COLO829 (cell line): ENCODE measurements around the gene COL11A2.
A peak's percentile ranks its signal among the peaks of the same experiment; 100 is the strongest.
"Not testable (repeated sequence)": the region's sequence is repeated elsewhere in the genome, so short reads cannot be mapped to it uniquely, and the experiment has no call there.

ENCODE experiments used
- DNase-seq: peaks from one replicate; pipeline ENCODE4 v3.0.0; 2012; ENCODE audit warnings: low spot score

COL11A2 gene

DNA sequence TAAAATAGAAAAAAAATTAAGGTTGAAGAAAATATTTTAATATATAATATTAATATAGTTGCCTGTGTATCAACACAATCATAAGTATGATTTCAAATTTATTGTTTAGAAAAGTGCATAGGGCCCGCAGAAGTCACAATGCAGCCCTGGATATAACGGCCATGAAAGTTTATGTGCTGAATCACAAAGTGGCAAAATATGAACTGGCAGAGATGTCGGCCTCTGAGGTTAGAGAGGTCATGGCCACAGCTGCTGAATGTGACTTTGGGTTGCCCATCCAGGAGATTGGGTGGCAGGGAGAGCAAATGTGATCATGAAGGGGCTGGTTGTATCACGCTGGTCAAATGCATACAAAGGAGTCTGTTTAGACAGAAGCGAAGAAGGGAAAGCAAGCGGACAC, 35.7 kb downstream of the COL11A2 start:
- no peak for DNase-seq

GRCh38 chr6:33154349-33154748, 37.9 kb downstream of the COL11A2 start:
- DNase-seq: no peak

DNA sequence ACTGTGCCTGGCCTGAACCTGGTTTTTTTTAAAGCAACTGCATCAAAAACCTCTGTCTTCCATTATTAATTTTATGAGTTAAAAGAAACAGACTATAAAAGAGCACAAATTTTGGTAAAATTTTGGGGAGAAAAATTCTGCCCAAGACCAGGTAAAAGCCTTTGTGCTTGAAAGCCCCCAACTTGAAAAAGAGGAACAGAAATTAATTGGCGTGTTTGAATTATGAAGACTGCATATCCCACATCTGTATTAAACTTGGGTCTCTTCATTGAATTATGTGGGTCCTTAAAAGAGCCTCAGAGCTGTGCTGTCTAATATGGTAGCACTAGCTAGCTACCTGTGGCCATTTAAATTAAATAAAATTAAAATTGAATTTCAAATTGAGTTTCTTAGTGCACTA, 41.2 kb downstream of the COL11A2 start:
- no peak for DNase-seq

- not testable (repeated sequence) for DNase-seq
Observed at GRCh38 chr6:33150560-33150959, 41.7 kb downstream of the COL11A2 start.

DNA sequence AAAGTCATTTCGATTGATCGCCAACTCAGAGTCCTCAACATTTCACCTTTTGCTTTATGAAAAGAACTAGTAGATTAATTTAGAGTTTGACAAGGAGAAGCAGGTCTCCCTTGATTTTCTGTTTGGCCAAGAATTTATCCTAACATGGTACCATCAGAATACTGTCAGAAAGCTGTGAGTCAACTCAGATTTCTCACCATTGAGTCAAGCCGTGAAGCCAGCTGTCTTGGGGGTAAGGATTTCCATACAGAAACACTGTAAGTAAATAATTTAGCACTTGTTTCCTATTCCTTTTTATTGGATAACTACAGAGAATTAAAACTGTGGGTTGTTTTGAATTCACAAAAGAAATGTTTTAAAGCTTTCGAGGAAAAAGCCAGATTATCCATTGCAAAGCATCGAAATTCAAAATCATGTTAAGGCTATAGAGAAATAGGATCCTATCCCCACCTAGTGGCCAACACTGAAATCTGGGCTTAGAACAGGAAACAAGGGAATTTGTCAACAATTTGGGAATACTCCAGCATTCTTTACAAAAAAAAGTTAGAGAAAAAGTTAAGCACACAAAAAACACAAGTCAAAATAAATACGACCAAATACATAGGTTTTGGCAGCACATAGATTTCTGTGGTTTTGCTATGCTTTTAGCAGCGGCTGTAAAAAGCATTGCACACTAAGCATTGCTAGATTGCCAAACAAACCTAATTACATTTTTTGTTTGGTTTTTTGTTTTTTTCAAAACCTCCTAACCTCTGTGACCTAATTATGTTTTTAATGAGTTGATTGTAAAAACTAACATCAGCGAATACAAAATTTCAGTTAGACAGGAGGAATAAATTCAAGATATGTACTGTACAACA, 44.2 kb downstream of the COL11A2 start:
- peak; percentile 73 for DNase-seq

DNA sequence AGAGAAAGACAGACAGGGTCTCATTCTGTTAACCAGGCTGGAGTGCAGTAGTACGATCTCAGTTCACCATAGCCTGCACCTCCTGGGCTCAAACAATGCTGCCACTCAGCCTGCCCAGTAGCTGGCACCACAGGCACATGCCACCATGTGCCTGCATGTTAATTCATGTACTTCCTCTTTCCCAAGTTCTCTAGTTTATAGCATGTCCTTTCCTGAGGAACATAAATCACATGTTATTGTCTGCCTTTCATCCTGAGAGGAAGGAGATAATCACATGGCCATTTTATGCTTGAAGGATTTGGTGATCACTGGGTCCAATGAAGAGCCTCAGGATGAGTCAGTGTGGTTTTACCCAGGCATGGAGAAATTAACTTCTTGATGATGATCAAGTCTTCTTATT, 47.9 kb downstream of the COL11A2 start:
- DNase-seq: peak; percentile 68

DNA sequence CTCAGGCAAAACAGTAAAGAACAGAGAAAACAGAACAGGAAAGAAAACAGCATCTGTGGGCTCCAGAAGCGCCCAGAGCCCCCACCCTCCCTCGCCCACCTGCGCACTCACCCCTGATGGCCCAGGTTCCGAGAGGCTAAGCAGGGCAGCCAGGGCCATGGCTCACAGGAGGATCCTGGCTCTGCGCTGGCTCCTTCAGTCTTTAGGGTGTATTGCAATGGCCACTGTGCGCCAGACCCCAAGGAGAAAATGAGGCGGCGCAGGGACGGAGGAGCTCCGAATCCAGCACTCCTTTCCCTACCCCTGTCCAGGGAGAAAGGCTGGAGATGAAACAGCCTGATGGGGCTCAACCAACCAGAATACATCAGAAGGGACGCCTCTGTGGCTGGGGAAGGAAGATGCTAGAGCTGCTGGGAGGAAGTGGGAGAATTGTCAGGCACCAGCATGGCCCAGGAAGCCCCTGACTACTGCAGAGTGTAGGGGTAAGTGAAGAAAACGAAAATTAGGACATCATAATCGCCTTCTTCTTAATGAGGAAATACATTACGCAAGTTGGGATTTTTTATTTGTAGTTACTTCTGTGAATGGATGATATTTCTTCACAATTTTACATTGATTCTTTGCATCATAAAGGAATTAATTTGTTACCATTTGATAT, 49.0 kb downstream of the COL11A2 start:
- DNase-seq: no peak

DNA sequence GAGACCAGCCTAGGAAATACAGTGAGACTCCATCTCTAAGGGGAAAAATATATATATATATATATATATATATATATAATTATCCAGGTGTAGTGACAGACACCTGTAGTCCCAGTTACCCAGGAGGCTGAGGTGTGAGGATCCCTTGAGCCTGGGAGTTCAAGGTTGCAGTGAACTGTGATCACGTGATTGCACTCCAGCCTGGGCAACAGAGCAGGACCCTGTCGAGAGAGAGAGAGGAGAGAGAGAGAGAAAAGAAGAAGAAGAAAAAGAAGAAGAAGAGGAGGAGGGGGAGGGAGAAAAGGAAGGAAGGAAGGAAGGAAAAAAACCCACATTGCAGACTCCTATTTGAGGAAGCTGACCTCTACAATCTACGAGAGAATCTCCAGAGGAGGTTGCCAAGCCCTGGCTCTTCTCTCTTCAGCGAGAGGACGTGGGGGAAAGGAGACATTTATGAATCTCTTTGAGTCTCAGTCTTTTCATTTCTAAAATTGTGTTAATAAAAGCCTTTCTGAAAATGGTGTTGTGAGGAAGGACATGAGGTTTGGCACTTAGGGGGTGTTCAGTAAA, 49.7 kb downstream of the COL11A2 start:
- DNase-seq: no peak

DNA sequence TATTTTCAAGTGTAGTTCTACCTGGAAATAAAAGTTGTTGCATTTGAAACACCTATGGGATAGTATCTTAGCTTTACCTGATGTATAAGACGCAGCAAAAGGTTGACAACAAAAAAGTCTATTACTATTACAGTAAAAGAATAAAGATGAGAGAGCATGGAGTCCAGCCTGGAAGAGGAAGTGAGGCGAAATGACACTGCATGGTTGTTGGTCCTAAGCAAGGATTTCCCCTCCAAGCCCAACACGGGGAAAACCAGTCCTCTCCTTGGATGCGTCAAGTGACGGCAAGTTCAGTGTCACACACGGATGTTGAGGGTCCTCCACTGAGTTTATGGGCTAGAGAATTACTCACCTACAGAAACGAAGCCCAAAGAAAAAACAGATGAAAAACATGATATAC, 51.7 kb downstream of the COL11A2 start:
- no peak for DNase-seq

DNA sequence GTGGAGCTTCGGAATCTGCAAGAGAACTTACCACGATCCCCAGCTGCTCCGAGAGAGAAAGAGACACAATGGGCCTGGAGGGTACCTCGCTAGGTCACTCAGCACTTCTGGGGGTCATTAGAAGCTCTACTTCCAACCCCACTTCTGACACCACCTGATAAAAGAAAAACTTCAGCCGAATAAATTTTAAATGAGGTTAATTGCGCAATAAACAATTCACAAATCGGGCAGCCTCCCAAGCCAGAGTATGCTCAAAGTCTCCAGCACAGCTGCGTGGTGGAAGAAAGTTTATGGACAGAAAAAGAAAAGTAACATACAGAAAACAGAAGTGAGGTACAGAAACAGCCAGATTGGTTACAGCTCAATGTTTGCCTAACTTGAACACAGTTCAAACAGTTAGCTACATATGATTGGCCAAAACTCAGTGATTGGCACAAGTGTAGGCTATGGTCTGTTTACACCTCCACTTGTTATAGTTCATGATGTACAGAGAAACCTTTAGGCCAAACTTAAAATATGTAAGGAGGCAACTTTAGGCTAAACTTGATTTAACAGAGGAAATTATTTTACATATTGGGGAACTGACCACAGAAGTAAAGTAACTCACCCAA, 52.6 kb downstream of the COL11A2 start:
- DNase-seq: no peak

- DNase-seq: no peak
Observed at GRCh38 chr6:33136310-33136900, 55.9 kb downstream of the COL11A2 start.

DNA sequence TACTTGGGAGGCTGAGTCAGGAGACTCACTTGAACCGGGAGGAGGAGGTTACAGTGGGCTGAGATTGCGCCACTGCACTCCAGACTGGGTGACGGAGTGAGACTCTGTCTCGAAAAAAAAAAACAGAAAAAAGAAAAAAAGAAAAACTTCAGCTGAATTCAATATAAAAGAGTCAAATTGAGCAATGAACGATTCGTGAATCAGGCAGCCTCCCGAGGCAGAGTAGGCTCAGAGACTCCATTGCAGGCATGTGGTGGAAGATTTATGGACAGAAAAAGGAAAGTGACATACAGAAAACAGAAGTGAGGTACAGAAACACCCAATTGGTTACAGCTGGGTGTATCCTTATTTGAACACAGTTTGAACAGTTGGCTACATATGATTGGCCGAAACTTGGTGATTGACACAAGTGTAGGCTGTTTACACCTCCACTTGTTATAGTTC, 60.2 kb downstream of the COL11A2 start:
- DNase-seq: no peak

GRCh38 chr6:33128318-33128717, 63.9 kb downstream of the COL11A2 start:
- DNase-seq: no peak

GRCh38 chr6:33126101-33126714, 66.1 kb downstream of the COL11A2 start:
- peak; percentile 49 for DNase-seq

DNA sequence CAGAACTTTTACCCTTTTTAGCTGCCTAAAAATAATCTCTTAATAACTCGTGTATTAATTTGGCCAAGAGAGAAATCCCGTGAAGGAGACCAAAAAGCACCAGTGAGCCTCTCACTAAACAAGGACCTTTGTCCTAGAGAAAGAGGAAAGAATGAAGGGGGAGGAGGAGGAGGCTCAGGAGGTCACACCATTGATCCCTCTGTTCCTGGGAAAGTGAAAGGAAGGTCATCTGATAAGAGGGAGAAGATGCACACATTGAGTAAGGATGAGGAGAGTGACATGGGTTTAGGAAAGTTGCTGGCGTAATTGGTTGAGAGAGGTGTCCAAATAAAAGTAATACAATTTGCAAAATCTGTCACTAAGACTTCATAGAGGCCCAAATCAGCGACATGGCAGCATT, 67.3 kb downstream of the COL11A2 start:
- no peak for DNase-seq

GRCh38 chr6:33124525-33124901, 67.8 kb downstream of the COL11A2 start:
- no peak for DNase-seq

- DNase-seq: peak; percentile 71
Observed at GRCh38 chr6:33123732-33124524, 68.3 kb downstream of the COL11A2 start.

DNA sequence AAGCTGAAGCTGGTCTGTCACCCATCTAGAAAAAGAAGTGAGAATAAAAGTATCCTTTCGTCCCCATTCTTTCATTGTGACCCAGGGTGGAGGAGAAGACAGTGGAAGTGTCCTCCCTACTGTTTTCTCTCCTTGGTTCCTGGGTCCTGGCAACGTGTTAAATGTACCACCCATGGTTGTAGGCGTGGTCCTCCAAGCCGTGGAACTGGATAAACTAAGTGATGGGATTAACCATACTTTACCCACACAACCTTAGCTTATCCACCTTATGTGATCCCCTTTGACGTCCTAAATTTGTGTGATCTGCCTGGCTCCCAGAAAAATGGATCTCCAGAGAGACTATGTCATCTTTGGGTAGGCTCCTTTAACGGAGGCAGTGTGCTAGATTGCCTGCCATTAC, 69.1 kb downstream of the COL11A2 start:
- DNase-seq: no peak

GRCh38 chr6:33120001-33120400, 72.3 kb downstream of the COL11A2 start:
- DNase-seq: no peak

DNA sequence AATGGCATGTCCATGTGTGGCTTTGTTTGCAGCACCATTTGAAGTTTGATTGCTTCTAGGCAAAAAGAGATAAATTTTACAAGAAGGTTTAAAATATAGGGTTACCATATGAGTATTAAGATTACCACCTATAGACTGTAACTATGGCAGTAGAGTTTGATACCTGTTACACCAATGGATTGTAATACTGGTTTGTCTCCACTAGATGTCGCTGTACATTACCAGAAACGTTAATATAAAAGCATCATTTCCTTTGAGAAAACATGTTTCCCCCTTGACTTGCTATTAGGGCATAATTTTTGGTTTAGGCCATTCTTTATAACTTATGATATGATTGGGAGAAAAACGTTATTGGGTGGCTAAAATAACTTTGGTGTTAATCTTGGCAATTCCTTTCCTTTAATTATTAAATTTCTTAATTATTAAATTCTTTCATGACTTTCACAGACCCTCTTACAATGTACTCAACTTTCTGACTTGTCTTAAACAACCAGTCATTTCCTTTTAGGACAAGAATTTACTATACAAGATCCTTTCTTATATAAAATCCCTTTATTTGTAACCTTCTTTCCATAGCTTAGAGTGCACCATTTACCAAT, 73.6 kb downstream of the COL11A2 start:
- DNase-seq: peak; percentile 50

DNA sequence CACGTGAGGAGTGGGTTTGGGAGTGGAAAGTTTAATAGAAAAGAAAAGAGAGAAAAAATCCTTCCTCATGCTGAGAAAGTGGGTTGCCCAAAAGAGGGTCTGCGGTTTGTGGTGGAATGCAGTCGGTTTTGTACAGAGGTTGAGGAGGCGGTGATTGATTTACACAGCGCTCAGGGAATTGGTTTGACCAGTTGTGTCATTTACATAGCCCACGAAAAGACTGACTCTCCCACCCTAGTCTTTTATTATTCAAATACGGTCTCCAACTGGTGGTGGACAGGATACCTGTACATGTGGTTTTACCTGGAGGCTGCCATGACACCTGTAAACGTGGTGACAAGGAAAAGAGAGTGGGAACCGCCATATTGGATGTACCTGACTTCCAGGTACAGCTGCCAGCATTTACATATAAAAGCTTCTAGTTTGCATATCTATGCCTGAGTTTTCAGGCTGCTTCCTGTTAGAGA, 74.4 kb downstream of the COL11A2 start:
- no peak for DNase-seq
